ENCODE data around the gene ADGRV1. TPM values are rescaled to one million over a fixed set of nuclear protein-coding genes. Genes with fewer than 3 reads are reported as not detected.

ADGRV1 gene
- polyA plus RNA-seq, 2 of the 4 experiments (the other 2 are of a cell fraction): 0.70 to 3.7 TPM

DNA sequence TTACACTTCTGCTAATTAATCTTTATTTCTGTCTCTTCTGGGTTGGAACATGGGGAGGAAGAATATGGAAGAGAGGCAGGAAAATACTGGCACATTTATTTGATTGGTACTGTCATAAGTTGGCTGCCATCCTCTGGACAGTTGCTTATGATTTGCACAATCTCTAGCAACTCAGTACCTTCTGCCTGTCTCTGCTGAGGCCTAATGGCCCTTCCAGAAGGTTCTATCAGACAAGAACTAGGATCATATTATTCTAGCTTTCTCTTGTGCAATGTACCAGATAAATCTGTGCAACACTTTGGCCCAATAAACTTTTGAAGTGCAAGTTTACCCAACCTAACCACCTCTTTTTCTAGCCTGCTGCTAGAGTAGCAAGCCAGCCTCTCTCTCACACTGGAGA is 489.5 kb downstream of the ADGRV1 start:
- POLR2A ChIA-PET: no interaction called here

DNA sequence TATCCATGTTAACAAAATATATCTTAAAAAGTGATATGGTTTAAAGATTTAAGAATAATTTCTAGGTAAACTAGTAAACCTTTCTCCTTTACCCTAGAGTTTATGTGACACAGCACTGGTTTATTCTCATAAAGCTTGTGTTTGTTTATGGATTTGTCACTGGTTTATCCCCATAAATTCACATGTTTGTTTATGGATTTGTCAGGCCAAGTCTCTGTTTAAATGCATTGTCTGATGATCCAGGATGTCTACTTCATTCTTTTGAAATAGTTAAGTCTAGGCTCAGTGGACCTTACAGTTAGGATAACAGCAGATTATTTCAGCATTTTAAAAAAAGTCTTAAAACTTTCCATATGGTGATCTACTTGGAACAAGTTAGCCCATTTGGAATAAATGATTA is 490.5 kb downstream of the ADGRV1 start:
- peak; percentile 96 for FAIRE-seq
- Histone ChIP-seq H3K4me3 (no peak overlapping the region), H3K4me2 (peak overlapping the region; percentile 65), H3K27ac (peak overlapping the region; percentile 73 to 81), H3K9me3 (0 out of 3 replicates have a peak, but pooled peaks cover 5% of the 10 kb centered on the region), H3K4me1 (peaks cover 43% of the 10 kb centered on the region)
- peak; percentile 42 to 77 for DNase-seq (ENCODE audit: low read depth in 1 of 2, low spot score in 1 of 2)
- TF ChIP-seq NPAS2 (CRISPR knock-in tag; IDR thresholded peaks at IDR 0.05; ENCODE audit: borderline replicate concordance) (no peak), EP300 (IDR thresholded peaks at IDR 0.05) (peak; percentile 30 to 74; a peak in 2 of 5 replicates), ZSCAN20 (CRISPR knock-in tag; IDR thresholded peaks at IDR 0.05) (0 out of 2 replicates have a peak, but pooled peaks have one; percentile 9), JUNB (IDR thresholded peaks at IDR 0.05) (peak; percentile 67; the same call in 1 of the 2 replicates), HDAC2 (IDR thresholded peaks at IDR 0.05) (no peak), GATA3 (IDR thresholded peaks at IDR 0.05; ENCODE audit: borderline replicate concordance) (peak; percentile 97), CHD4 (IDR thresholded peaks at IDR 0.05; ENCODE audit: borderline replicate concordance) (no peak), ESRRA (IDR thresholded peaks at IDR 0.05; ENCODE audit: borderline replicate concordance, low read length) (no peak), CEBPB (IDR thresholded peaks at IDR 0.05) (peak in 1 of 2 experiments; percentile 87; a peak in 2 of 4 replicates), RAD21 (conservative IDR thresholded peaks at IDR 0.05 in 1 of 2, IDR thresholded peaks at IDR 0.05 in 1 of 2) (peak in 1 of 2 experiments; percentile 27; a peak in 2 of 5 replicates), JUN (IDR thresholded peaks at IDR 0.05) (peak in 1 of 2 experiments; percentile 51; a peak in 1 of 5 replicates), FOSL2 (IDR thresholded peaks at IDR 0.05) (0 out of 2 replicates have a peak, but pooled peaks have one; percentile 20), FOSL2 (CRISPR knock-in tag; IDR thresholded peaks at IDR 0.05) (peak; percentile 83)
- TF ChIP-seq, protein P1, sequence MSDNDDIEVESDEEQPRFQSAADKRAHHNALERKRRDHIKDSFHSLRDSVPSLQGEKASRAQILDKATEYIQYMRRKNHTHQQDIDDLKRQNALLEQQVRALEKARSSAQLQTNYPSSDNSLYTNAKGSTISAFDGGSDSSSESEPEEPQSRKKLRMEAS (IDR thresholded peaks at IDR 0.05): peak; percentile 57
- TF ChIP-seq, protein P2, sequence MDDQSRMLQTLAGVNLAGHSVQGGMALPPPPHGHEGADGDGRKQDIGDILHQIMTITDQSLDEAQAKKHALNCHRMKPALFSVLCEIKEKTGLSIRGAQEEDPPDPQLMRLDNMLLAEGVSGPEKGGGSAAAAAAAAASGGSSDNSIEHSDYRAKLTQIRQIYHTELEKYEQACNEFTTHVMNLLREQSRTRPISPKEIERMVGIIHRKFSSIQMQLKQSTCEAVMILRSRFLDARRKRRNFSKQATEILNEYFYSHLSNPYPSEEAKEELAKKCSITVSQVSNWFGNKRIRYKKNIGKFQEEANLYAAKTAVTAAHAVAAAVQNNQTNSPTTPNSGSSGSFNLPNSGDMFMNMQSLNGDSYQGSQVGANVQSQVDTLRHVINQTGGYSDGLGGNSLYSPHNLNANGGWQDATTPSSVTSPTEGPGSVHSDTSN (IDR thresholded peaks at IDR 0.05): peak; percentile 80
- TF ChIP-seq, protein P3, sequence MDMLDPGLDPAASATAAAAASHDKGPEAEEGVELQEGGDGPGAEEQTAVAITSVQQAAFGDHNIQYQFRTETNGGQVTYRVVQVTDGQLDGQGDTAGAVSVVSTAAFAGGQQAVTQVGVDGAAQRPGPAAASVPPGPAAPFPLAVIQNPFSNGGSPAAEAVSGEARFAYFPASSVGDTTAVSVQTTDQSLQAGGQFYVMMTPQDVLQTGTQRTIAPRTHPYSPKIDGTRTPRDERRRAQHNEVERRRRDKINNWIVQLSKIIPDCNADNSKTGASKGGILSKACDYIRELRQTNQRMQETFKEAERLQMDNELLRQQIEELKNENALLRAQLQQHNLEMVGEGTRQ (IDR thresholded peaks at IDR 0.05): no peak
- ChIA-PET CTCF (interaction anchor here (1.3 to 3.2 kb wide), 3 partner anchors 14 to 336 kb away, joined by 3 to 10 read pairs (median 4); no protein-coding TSS in a partner anchor), POLR2A (interaction anchor here (0.6 kb wide), 1 partner anchor 66 kb away, joined by 3 read pairs; no protein-coding TSS in a partner anchor)
- peak; percentile 56 to 86; a peak in 4 of 6 replicates for ATAC-seq

More for the DNA sequence above, 489.5 kb downstream of the ADGRV1 start:
- no peak for FAIRE-seq
- no peak for DNase-seq (ENCODE audit: low read depth in 1 of 2, low spot score in 1 of 2)
- Histone ChIP-seq H3K4me2 (peak overlapping the region; percentile 65; the same call in 2 of the 3 replicates), H3K4me1 (peaks cover 37% of the 10 kb centered on the region), H3K4me3 (no peak overlapping the region), H3K9me3 (0 out of 3 replicates have a peak, but pooled peaks cover 5% of the 10 kb centered on the region), H3K27ac (peak overlapping the region; percentile 73 to 81)
- CTCF ChIA-PET: interaction anchor here (1.1 to 3.2 kb wide), 4 partner anchors 9 to 182 kb away, joined by 3 to 10 read pairs (median 4); no protein-coding TSS in a partner anchor
- ATAC-seq: no peak
- TF ChIP-seq CHD4 (IDR thresholded peaks at IDR 0.05; ENCODE audit: borderline replicate concordance): no peak
- no peak for TF ChIP-seq PHF8 (IDR thresholded peaks at IDR 0.05; ENCODE audit: borderline replicate concordance, low read depth)
- TF ChIP-seq POLR2AphosphoS2 (conservative IDR thresholded peaks at IDR 0.05; ENCODE audit: low read length): no peak
- no peak for TF ChIP-seq NPAS2 (CRISPR knock-in tag; IDR thresholded peaks at IDR 0.05; ENCODE audit: borderline replicate concordance)
- TF ChIP-seq MAFK (IDR thresholded peaks at IDR 0.05; ENCODE audit: partially characterized antibody): no peak
- no peak for TF ChIP-seq EHF (CRISPR knock-in tag; IDR thresholded peaks at IDR 0.05)
- TF ChIP-seq, protein P4, sequence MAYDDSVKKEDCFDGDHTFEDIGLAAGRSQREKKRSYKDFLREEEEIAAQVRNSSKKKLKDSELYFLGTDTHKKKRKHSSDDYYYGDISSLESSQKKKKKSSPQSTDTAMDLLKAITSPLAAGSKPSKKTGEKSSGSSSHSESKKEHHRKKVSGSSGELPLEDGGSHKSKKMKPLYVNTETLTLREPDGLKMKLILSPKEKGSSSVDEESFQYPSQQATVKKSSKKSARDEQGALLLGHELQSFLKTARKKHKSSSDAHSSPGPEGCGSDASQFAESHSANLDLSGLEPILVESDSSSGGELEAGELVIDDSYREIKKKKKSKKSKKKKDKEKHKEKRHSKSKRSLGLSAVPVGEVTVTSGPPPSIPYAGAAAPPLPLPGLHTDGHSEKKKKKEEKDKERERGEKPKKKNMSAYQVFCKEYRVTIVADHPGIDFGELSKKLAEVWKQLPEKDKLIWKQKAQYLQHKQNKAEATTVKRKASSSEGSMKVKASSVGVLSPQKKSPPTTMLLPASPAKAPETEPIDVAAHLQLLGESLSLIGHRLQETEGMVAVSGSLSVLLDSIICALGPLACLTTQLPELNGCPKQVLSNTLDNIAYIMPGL (CRISPR knock-in tag; IDR thresholded peaks at IDR 0.05; ENCODE audit: borderline replicate concordance): no peak
- TF ChIP-seq RNF2 (IDR thresholded peaks at IDR 0.05; ENCODE audit: borderline replicate concordance, low read depth): no peak
- no peak for TF ChIP-seq JUN (IDR thresholded peaks at IDR 0.05)
- TF ChIP-seq, protein P5, sequence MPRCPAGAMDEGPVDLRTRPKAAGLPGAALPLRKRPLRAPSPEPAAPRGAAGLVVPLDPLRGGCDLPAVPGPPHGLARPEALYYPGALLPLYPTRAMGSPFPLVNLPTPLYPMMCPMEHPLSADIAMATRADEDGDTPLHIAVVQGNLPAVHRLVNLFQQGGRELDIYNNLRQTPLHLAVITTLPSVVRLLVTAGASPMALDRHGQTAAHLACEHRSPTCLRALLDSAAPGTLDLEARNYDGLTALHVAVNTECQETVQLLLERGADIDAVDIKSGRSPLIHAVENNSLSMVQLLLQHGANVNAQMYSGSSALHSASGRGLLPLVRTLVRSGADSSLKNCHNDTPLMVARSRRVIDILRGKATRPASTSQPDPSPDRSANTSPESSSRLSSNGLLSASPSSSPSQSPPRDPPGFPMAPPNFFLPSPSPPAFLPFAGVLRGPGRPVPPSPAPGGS (IDR thresholded peaks at IDR 0.05): no peak
- no peak for TF ChIP-seq GATA3 (IDR thresholded peaks at IDR 0.05; ENCODE audit: borderline replicate concordance)
